Stimulated activated naive CD8-positive, alpha-beta T cell treated with anti-CD3 and anti-CD28 coated beads, Interleukin-15, Interleukin-2, amounts not matched to agents 100 ng/mL and 50 ng/mL, for 24 hours (primary cell): Measurements from ENCODE around the gene XPOT.

Experiments
- H3K27ac Mint-ChIP-seq: one replicate; pipeline ENCODE4 v1.8.0; 2021; ENCODE audit warnings: mild to moderate bottlenecking, mixed read lengths
- H3K27me3 Mint-ChIP-seq: one replicate; pipeline ENCODE4 v1.8.0; 2021; ENCODE audit warnings: mixed read lengths
- H3K36me3 Mint-ChIP-seq: one replicate; pipeline ENCODE4 v1.8.0; 2021; ENCODE audit warnings: low read depth, mixed read lengths
- H3K4me1 Mint-ChIP-seq: one replicate; pipeline ENCODE4 v1.8.0; 2021; ENCODE audit warnings: low read depth, mixed read lengths
- H3K4me3 Mint-ChIP-seq: one replicate; pipeline ENCODE4 v1.8.0; 2021; ENCODE audit warnings: mild to moderate bottlenecking, mixed read lengths
- H3K9me3 Mint-ChIP-seq: one replicate; pipeline ENCODE4 v1.8.0; 2021; ENCODE audit warnings: mixed read lengths

Gene XPOT

GRCh38 chr12:64402181-64402580 is 2.0 kb upstream of the XPOT start:
- no peak overlapping the region for H3K27ac Mint-ChIP-seq
- no peaks in the 10 kb centered on the region for H3K9me3 Mint-ChIP-seq
- H3K4me1 Mint-ChIP-seq, result peaks cover 23% of the 10 kb centered on the region
- H3K27me3 Mint-ChIP-seq, result no peaks in the 10 kb centered on the region
- H3K36me3 Mint-ChIP-seq, result peaks cover 16% of the 10 kb centered on the region
- no peak overlapping the region for H3K4me3 Mint-ChIP-seq

- Mint-ChIP-seq H3K9me3 (no peaks in the 10 kb centered on the region), H3K4me1 (peaks cover 28% of the 10 kb centered on the region), H3K4me3 (peak overlapping the region; percentile 97), H3K27me3 (no peaks in the 10 kb centered on the region), H3K27ac (peak overlapping the region; percentile 99), H3K36me3 (peaks cover 30% of the 10 kb centered on the region)
Measured at GRCh38 chr12:64404470-64405256, 471 bp downstream of the XPOT start.

GRCh38 chr12:64407342-64408223 is 3.4 kb downstream of the XPOT start:
- no peaks in the 10 kb centered on the region for H3K9me3 Mint-ChIP-seq
- H3K4me1 Mint-ChIP-seq, result peaks cover 28% of the 10 kb centered on the region
- no peak overlapping the region for H3K27ac Mint-ChIP-seq
- H3K4me3 Mint-ChIP-seq, result no peak overlapping the region
- H3K36me3 Mint-ChIP-seq, result peaks cover 55% of the 10 kb centered on the region
- no peaks in the 10 kb centered on the region for H3K27me3 Mint-ChIP-seq

- Mint-ChIP-seq H3K27ac (no peak overlapping the region), H3K36me3 (peaks cover 77% of the 10 kb centered on the region), H3K4me3 (no peak overlapping the region), H3K9me3 (no peaks in the 10 kb centered on the region), H3K27me3 (no peaks in the 10 kb centered on the region), H3K4me1 (peaks cover 17% of the 10 kb centered on the region)
Measured at GRCh38 chr12:64411427-64411826, 7.2 kb downstream of the XPOT start.

GRCh38 chr12:64412459-64412858 is 8.3 kb downstream of the XPOT start:
- Mint-ChIP-seq H3K4me3 (no peak overlapping the region), H3K27ac (no peak overlapping the region), H3K9me3 (no peaks in the 10 kb centered on the region), H3K27me3 (no peaks in the 10 kb centered on the region), H3K36me3 (peaks cover 77% of the 10 kb centered on the region), H3K4me1 (peaks cover 17% of the 10 kb centered on the region)

GRCh38 chr12:64413884-64414283 is 9.7 kb downstream of the XPOT start:
- Mint-ChIP-seq H3K4me1 (peaks cover 26% of the 10 kb centered on the region), H3K4me3 (no peak overlapping the region), H3K9me3 (no peaks in the 10 kb centered on the region), H3K27ac (no peak overlapping the region), H3K36me3 (peaks cover 83% of the 10 kb centered on the region), H3K27me3 (no peaks in the 10 kb centered on the region)

- peak overlapping the region; percentile 83 for H3K27ac Mint-ChIP-seq
- H3K27me3 Mint-ChIP-seq, result no peaks in the 10 kb centered on the region
- H3K9me3 Mint-ChIP-seq, result no peaks in the 10 kb centered on the region
- peak overlapping the region; percentile 37 for H3K4me3 Mint-ChIP-seq
- peaks cover 27% of the 10 kb centered on the region for H3K4me1 Mint-ChIP-seq
- H3K36me3 Mint-ChIP-seq, result peaks cover 87% of the 10 kb centered on the region
Measured at GRCh38 chr12:64418209-64418608, 14.0 kb downstream of the XPOT start.

- Mint-ChIP-seq H3K27ac (no peak overlapping the region), H3K4me3 (no peak overlapping the region), H3K27me3 (no peaks in the 10 kb centered on the region), H3K36me3 (peaks cover 87% of the 10 kb centered on the region), H3K9me3 (no peaks in the 10 kb centered on the region), H3K4me1 (peaks cover 27% of the 10 kb centered on the region)
Measured at GRCh38 chr12:64419696-64420095, 15.5 kb downstream of the XPOT start.

GRCh38 chr12:64427988-64428387 is 23.8 kb downstream of the XPOT start:
- no peak overlapping the region for H3K27ac Mint-ChIP-seq
- no peaks in the 10 kb centered on the region for H3K9me3 Mint-ChIP-seq
- H3K4me3 Mint-ChIP-seq, result no peak overlapping the region
- H3K36me3 Mint-ChIP-seq, result peaks cover 89% of the 10 kb centered on the region
- no peaks in the 10 kb centered on the region for H3K27me3 Mint-ChIP-seq
- H3K4me1 Mint-ChIP-seq, result no peaks in the 10 kb centered on the region

GRCh38 chr12:64428956-64429355 is 24.8 kb downstream of the XPOT start:
- Mint-ChIP-seq H3K27ac (no peak overlapping the region), H3K27me3 (no peaks in the 10 kb centered on the region), H3K36me3 (peaks cover 87% of the 10 kb centered on the region), H3K4me3 (no peak overlapping the region), H3K9me3 (no peaks in the 10 kb centered on the region), H3K4me1 (no peaks in the 10 kb centered on the region)

- no peak overlapping the region for H3K4me3 Mint-ChIP-seq
- H3K27me3 Mint-ChIP-seq, result no peaks in the 10 kb centered on the region
- H3K36me3 Mint-ChIP-seq, result peaks cover 86% of the 10 kb centered on the region
- no peaks in the 10 kb centered on the region for H3K9me3 Mint-ChIP-seq
- no peaks in the 10 kb centered on the region for H3K4me1 Mint-ChIP-seq
- H3K27ac Mint-ChIP-seq, result no peak overlapping the region
Measured at GRCh38 chr12:64430886-64431285, 26.7 kb downstream of the XPOT start.

- Mint-ChIP-seq H3K4me1 (no peaks in the 10 kb centered on the region), H3K4me3 (no peak overlapping the region), H3K27me3 (no peaks in the 10 kb centered on the region), H3K36me3 (peaks cover 84% of the 10 kb centered on the region), H3K27ac (no peak overlapping the region), H3K9me3 (no peaks in the 10 kb centered on the region)
Measured at GRCh38 chr12:64431791-64432190, 27.6 kb downstream of the XPOT start.

GRCh38 chr12:64433915-64434314 is 29.7 kb downstream of the XPOT start:
- no peak overlapping the region for H3K27ac Mint-ChIP-seq
- no peak overlapping the region for H3K4me3 Mint-ChIP-seq
- peaks cover 87% of the 10 kb centered on the region for H3K36me3 Mint-ChIP-seq
- no peaks in the 10 kb centered on the region for H3K27me3 Mint-ChIP-seq
- H3K4me1 Mint-ChIP-seq, result no peaks in the 10 kb centered on the region
- no peaks in the 10 kb centered on the region for H3K9me3 Mint-ChIP-seq

- H3K27me3 Mint-ChIP-seq, result no peaks in the 10 kb centered on the region
Measured at GRCh38 chr12:64440100-64440499, 35.9 kb downstream of the XPOT start.

GRCh38 chr12:64445490-64445889 is 41.3 kb downstream of the XPOT start:
- Mint-ChIP-seq H3K4me1 (peaks cover 15% of the 10 kb centered on the region), H3K27me3 (no peaks in the 10 kb centered on the region), H3K27ac (peak overlapping the region; percentile 66), H3K36me3 (peaks cover 78% of the 10 kb centered on the region), H3K4me3 (no peak overlapping the region), H3K9me3 (no peaks in the 10 kb centered on the region)

More at GRCh38 chr12:64440100-64440499, 35.9 kb downstream of the XPOT start:
- Mint-ChIP-seq H3K4me1 (peaks cover 4% of the 10 kb centered on the region), H3K4me3 (no peak overlapping the region), H3K9me3 (no peaks in the 10 kb centered on the region), H3K27ac (no peak overlapping the region), H3K36me3 (peaks cover 80% of the 10 kb centered on the region)
